ENCODE measurements around the gene RBBP4.
"Not testable (repeated sequence)": the region's sequence is repeated elsewhere in the genome, so short reads cannot be mapped to it uniquely, and the experiment has no call there.

Gene RBBP4

GRCh38 chr1:32650752-32651460 lies at the start of gene RBBP4:
RBBP4 (plus strand) TSS chr1:32651208; CDS start chr1:32651307, 99 bp downstream.
- in situ Hi-C loops (cut with MboI; ENCODE audit: low sequenced_read_pairs), result no loop called here

GRCh38 chr1:32605711-32606424 lies 45.1 kb upstream of the RBBP4 start:
- in situ Hi-C loops (cut with MboI; ENCODE audit: low sequenced_read_pairs), result no loop called here

- in situ Hi-C loops (cut with MboI; ENCODE audit: low sequenced_read_pairs), result no loop called here
Measured at GRCh38 chr1:32606565-32607371, 44.2 kb upstream of the RBBP4 start.

GRCh38 chr1:32609180-32609579 lies 41.8 kb upstream of the RBBP4 start:
- in situ Hi-C loops (cut with MboI; ENCODE audit: low sequenced_read_pairs), result no loop called here

- in situ Hi-C loops (cut with MboI; ENCODE audit: low sequenced_read_pairs), result no loop called here
Measured at GRCh38 chr1:32611859-32612188, 39.2 kb upstream of the RBBP4 start.

GRCh38 chr1:32612189-32612881 lies 38.7 kb upstream of the RBBP4 start:
- in situ Hi-C loops (cut with MboI; ENCODE audit: low sequenced_read_pairs), result no loop called here

GRCh38 chr1:32613472-32613871 lies 37.5 kb upstream of the RBBP4 start:
- in situ Hi-C loops (cut with MboI; ENCODE audit: low sequenced_read_pairs), result no loop called here

- in situ Hi-C loops (cut with MboI; ENCODE audit: low sequenced_read_pairs), result no loop called here
Measured at GRCh38 chr1:32618673-32619221, 32.3 kb upstream of the RBBP4 start.

GRCh38 chr1:32619701-32620485 lies 31.1 kb upstream of the RBBP4 start:
- in situ Hi-C loops (cut with MboI; ENCODE audit: low sequenced_read_pairs), result no loop called here

- in situ Hi-C loops (cut with MboI; ENCODE audit: low sequenced_read_pairs), result no loop called here
Measured at GRCh38 chr1:32622205-32622604, 28.8 kb upstream of the RBBP4 start.

- in situ Hi-C loops (cut with MboI; ENCODE audit: low sequenced_read_pairs), result no loop called here
Measured at GRCh38 chr1:32622806-32623681, 28.0 kb upstream of the RBBP4 start.

- in situ Hi-C loops (cut with MboI; ENCODE audit: low sequenced_read_pairs), result no loop called here
Measured at GRCh38 chr1:32623775-32624174, 27.2 kb upstream of the RBBP4 start.

- in situ Hi-C loops (cut with MboI; ENCODE audit: low sequenced_read_pairs), result no loop called here
Measured at GRCh38 chr1:32626176-32626575, 24.8 kb upstream of the RBBP4 start.

GRCh38 chr1:32627596-32628162 lies 23.3 kb upstream of the RBBP4 start:
- in situ Hi-C loops (cut with MboI; ENCODE audit: low sequenced_read_pairs), result no loop called here

GRCh38 chr1:32630173-32630572 lies 20.8 kb upstream of the RBBP4 start:
- in situ Hi-C loops (cut with MboI; ENCODE audit: low sequenced_read_pairs), result not testable (repeated sequence)

GRCh38 chr1:32632829-32633228 lies 18.2 kb upstream of the RBBP4 start:
- in situ Hi-C loops (cut with MboI; ENCODE audit: low sequenced_read_pairs), result no loop called here

GRCh38 chr1:32635508-32636277 lies 15.3 kb upstream of the RBBP4 start:
- in situ Hi-C loops (cut with MboI; ENCODE audit: low sequenced_read_pairs), result no loop called here
